Mesodermal cell (in vitro differentiated cells): ENCODE measurements around the gene RNF183.
"Not testable (repeated sequence)": the region's sequence is repeated elsewhere in the genome, so short reads cannot be mapped to it uniquely, and the experiment has no call there.

Source experiments
- H3K27ac ChIP-seq: 2 replicates; pipeline ENCODE4 v1.7.0; 2013; ENCODE audit warnings: mild to moderate bottlenecking, low read depth, low read length, moderate library complexity; ENCODE audit not compliant: severe bottlenecking
- H3K36me3 ChIP-seq: 2 replicates; pipeline ENCODE4 v1.7.1; 2013; ENCODE audit warnings: mild to moderate bottlenecking, low read length, moderate library complexity; ENCODE audit not compliant: control insufficient read depth, insufficient read depth
- H3K4me1 ChIP-seq: one replicate; pipeline ENCODE4 v1.7.1; 2013; ENCODE audit warnings: mild to moderate bottlenecking, low read length; ENCODE audit not compliant: insufficient read depth, control insufficient read depth, poor library complexity, severe bottlenecking
- H3K4me3 ChIP-seq: 2 replicates; pipeline ENCODE4 v1.7.0; 2013; ENCODE audit warnings: low read length, control low read depth, mild to moderate bottlenecking; ENCODE audit not compliant: insufficient read depth, poor library complexity, severe bottlenecking; ENCODE audit errors: extremely low read depth
- H3K9me3 ChIP-seq: 2 replicates; pipeline ENCODE4 v1.7.1; 2013; ENCODE audit warnings: mild to moderate bottlenecking, low read length, moderate library complexity; ENCODE audit not compliant: control insufficient read depth
- WGBS, 2 experiments: methylation state at CpG; one replicate each; pipeline ENCODE4 v1.1.5; 2013; ENCODE audit warnings: missing lambda C conversion rate in 2 of 2; ENCODE audit not compliant: insufficient coverage in 2 of 2; 5-methylcytosine and 5-hydroxymethylcytosine counted together

RNF183 gene

DNA sequence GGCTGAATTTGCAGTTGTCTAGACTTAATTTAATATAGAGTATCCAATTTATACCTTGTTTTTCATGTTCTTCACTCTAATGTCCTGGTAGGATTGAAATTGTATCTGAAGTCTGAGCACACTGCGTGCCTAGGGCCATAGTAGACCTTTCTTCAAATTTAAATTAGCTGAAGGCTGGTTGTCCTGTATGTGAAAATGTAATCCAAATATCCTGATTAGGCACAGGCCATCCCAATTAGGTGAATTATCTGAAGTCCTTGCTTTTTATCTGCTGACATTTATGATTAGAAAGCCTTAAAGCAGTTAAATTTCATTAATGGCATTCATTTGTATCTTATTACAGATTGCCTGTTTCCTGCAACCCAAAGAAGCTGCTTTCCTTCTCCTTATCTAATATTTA lies 48.2 kb downstream of the RNF183 start:
- H3K9me3 ChIP-seq, result no peaks in the 10 kb centered on the region
- no peaks in the 10 kb centered on the region for H3K4me1 ChIP-seq
- no peak overlapping the region for H3K27ac ChIP-seq
- WGBS, 2 experiments, result no CpG with 5 or more reads among the region's 1 CpG
- peaks cover 30% of the 10 kb centered on the region for H3K36me3 ChIP-seq
- no peak overlapping the region for H3K4me3 ChIP-seq

DNA sequence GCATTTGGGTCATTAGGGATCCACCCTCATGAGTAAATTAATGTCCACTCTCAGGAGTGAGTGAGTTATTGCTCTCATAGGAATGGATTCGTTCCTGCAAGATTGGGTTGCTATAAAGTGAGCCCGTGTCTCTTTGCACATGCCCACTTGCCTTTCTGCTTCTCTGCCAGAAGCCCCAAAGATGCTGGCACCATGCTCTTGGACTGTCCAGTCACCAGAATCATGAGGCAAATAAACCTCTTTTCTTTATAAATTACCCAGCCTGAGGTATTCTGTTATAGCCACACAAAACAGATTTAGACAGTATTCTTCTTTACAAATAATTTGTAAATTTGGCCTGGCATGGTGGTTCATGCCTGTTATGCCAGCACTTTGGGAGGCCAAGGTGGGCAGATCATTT lies 52.4 kb downstream of the RNF183 start:
- no peak overlapping the region for H3K4me3 ChIP-seq
- H3K27ac ChIP-seq, result no peak overlapping the region
- WGBS, 2 experiments, result 100% methylated on average over 1 of the region's 2 CpGs

DNA sequence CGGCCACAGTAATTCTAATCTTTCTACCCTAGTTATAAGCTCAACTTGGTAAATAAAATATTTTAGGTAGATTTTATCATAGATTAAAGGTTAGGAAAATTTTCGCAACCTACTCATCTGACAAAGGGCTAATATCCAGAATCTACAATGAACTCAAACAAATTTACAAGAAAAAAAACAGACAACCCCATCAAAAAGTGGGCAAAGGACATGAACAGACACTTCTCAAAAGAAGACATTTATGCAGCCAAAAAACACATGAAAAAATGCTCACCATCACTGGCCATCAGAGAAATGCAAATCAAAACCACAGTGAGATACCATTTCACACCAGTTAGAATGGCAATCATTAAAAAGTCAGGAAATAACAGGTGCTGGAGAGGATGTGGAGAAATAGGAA lies 53.5 kb downstream of the RNF183 start:
- WGBS, 2 experiments, result no CpG with 5 or more reads among the region's 2 CpGs
- H3K27ac ChIP-seq, H3K4me1 ChIP-seq, H3K36me3 ChIP-seq, H3K4me3 ChIP-seq, H3K9me3 ChIP-seq: not testable (repeated sequence)

More for the DNA sequence above, 52.4 kb downstream of the RNF183 start:
- no peaks in the 10 kb centered on the region for H3K9me3 ChIP-seq
- H3K36me3 ChIP-seq, result peaks cover 4% of the 10 kb centered on the region
- no peaks in the 10 kb centered on the region for H3K4me1 ChIP-seq

DNA sequence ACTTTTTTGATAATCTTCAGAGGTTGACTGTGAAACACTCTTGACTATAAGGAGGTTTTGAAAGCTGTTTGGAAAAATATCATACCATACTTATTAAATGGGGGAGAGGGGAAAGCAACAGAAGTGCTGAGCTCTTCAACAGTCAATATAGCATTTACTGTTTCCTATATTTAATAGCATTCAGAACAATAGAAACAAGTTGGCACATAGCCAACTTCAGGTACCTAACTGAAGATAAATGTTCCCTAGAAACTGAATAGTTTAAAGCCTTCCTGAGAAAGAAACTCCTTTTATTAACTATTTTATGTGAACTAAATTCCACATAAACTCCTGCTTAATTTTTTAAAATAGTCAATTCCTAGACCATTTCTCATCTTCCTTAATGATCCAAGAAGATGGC lies 55.5 kb downstream of the RNF183 start:
- H3K36me3 ChIP-seq, result peaks cover 4% of the 10 kb centered on the region
- no peak overlapping the region for H3K4me3 ChIP-seq
- H3K4me1 ChIP-seq, result no peaks in the 10 kb centered on the region
- no peaks in the 10 kb centered on the region for H3K9me3 ChIP-seq
- H3K27ac ChIP-seq, result no peak overlapping the region
